GM12875 (cell line): ENCODE results near the gene GABRA4.
A peak's percentile ranks its signal among the peaks of the same experiment; 100 is the strongest.

Experiments
- H3K4me3 ChIP-seq: one replicate; pipeline ENCODE4 v1.5.1; 2011; ENCODE audit warnings: low read depth, low read length, control low read depth
- TF ChIP-seq, protein P1 (sequence below): IDR thresholded peaks from 2 replicates; pipeline ENCODE4 v1.5.1; 2011; ENCODE audit warnings: low read depth, mild to moderate bottlenecking, control low read depth, inconsistent platforms, low read length, moderate library complexity, borderline replicate concordance; ENCODE audit not compliant: insufficient read depth

The GABRA4 gene

DNA sequence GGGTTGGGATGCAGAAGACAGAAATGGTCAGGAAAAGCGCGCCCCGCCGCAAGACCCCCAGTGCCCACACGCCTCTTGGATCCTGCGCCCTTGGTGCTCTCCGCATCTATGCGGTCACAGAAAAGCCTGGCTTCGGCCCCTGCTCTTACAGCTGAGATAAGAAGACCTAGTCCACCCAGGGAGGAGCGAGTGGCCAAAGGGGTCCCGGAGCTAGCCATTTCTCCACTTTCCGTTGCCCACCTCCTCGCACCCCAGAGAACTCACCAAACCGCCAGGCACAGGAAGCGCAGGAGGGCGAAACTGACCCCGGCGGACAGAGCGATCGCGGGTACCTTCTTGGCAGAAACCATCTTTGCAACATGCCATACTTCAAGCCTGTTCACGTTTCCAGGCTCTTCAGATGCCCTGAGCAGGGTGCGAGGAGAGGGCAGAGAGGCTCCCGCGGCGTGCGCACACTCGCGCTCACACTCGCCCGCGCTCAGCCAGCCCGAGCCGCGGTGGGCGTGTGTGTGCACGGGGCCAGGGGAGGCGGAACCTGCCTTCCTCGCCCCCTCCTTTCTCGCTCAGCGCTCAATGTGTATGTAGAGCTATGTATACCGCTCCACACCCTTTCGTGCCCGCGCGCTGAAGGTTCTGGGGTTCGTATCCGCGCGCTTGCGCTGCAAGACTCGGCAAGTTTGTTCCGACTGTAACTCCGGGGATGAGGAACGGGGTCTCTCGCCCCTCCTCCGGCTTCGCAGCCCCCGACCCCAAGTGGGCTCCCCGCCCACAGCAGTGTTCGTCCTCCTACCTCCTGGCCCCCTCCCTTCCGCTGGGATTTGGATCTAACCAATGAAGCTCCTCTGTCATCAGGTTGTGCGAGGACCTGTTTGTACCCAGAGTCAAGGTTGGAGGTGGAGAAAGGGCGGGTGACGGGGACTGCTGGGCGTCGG, at the start of gene GABRA4:
Gene GABRA4 (minus strand): TSS at position 507 of the 932 bp plus-strand sequence. CDS start 157 bp downstream, at position 350.
- no peak within 1 kb of the TSS for H3K4me3 ChIP-seq
- TF ChIP-seq, protein P1, sequence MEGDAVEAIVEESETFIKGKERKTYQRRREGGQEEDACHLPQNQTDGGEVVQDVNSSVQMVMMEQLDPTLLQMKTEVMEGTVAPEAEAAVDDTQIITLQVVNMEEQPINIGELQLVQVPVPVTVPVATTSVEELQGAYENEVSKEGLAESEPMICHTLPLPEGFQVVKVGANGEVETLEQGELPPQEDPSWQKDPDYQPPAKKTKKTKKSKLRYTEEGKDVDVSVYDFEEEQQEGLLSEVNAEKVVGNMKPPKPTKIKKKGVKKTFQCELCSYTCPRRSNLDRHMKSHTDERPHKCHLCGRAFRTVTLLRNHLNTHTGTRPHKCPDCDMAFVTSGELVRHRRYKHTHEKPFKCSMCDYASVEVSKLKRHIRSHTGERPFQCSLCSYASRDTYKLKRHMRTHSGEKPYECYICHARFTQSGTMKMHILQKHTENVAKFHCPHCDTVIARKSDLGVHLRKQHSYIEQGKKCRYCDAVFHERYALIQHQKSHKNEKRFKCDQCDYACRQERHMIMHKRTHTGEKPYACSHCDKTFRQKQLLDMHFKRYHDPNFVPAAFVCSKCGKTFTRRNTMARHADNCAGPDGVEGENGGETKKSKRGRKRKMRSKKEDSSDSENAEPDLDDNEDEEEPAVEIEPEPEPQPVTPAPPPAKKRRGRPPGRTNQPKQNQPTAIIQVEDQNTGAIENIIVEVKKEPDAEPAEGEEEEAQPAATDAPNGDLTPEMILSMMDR, result no peak

DNA sequence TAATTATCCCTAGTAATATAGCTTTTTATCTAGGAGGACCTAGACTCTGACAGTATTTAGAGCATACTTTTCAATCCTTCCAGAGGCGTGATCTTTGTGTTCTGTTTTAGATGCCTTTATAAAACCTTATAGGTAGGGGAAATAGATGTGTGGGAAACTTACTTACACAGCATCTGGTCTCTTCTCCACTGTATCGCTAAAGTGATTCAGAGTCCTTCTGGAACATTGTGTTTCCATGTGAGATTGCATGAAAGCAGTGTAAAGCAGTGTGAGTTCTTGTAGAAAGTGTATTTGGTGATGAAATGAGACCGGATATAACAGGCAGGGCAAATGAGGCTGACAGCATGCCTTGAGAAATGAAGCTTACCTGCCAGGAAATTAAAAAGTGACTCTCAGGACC, 47.4 kb upstream of the GABRA4 start:
- TF ChIP-seq, protein P1, result no peak
- no peak overlapping the region for H3K4me3 ChIP-seq

DNA sequence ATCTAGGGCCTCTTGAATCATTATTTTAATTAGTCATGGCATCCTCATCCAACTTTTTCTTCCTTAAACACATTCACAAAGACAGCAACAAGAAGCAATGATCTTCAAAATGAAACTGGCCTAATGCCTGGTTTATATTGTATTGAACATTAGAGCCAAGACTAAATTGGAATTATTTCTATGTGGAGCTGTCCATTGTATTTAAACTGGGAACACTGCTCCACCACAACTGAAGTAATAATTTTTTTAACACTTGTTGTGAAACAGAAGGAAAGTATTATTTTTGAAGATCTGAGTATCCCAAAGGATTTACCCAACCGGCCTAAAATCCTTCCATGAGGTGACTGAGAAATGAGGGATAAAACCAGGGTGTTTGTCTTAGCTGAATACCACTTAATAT, 44.9 kb upstream of the GABRA4 start:
- TF ChIP-seq, protein P1, result no peak
- H3K4me3 ChIP-seq, result no peak overlapping the region

DNA sequence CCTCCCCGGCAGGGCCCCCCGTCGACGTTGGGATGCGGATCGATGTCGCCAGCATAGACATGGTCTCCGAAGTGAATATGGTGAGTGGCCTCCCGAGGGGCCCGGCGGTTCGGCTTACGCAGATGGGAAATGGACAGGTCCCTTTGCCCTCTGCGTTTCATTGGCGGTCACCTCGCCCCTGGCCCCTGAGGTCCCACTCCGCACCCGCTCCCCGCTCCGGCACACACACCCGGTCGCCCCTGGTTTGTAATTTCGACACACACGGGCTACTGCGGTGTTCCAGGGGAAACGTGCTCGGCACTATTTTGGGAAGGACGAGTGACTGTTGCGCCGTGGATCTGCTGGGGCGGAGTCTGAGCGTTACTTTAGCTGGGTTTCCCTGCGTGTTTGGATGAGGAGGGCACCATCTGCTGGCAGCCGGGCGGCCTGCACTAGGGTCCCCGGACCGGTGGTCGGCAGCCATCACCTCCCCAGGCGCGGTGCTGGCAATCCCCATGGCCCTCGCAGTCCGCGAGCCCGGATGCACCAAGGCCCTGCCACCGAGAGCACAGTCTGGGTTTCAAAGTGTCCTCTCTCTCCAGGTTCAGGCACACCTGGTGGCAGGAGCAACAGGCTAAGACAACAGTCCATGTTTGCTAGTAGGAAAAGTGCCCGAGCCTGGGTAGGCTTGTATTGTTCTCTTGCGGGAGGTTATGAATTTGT, 39.2 kb upstream of the GABRA4 start:
- H3K4me3 ChIP-seq, result peak overlapping the region; percentile 61
- TF ChIP-seq, protein P1, result peak; percentile 90

DNA sequence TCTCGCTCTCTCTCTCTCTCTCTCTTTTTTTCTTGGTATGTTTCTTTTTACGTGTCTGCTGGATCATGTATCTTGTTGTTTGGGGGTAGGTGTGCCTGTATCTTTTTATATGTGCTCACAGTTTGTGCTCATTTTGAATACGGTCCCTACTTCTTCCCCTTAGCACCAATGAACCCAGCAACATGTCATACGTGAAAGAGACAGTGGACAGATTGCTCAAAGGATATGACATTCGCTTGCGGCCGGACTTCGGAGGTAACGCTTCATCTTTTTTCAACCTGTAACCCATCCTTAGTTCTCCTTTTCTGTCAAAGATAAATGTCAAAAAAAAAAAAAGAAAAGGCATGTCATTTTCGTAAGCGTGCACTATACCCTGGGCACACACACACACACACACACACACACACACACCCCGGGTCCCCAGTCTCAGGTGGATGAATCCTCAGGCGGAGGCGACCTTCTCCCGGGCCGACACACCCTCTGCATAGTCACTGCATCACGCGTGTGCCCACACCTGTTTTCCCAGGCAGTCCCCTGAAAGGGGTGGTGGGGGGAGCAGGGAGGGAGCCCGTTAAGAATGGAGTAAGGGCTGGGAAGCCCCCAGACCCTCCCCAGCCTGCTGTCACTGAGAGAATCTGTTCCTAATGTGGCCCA, 38.5 kb upstream of the GABRA4 start:
- TF ChIP-seq, protein P1, result no peak
- peak overlapping the region; percentile 61 for H3K4me3 ChIP-seq

DNA sequence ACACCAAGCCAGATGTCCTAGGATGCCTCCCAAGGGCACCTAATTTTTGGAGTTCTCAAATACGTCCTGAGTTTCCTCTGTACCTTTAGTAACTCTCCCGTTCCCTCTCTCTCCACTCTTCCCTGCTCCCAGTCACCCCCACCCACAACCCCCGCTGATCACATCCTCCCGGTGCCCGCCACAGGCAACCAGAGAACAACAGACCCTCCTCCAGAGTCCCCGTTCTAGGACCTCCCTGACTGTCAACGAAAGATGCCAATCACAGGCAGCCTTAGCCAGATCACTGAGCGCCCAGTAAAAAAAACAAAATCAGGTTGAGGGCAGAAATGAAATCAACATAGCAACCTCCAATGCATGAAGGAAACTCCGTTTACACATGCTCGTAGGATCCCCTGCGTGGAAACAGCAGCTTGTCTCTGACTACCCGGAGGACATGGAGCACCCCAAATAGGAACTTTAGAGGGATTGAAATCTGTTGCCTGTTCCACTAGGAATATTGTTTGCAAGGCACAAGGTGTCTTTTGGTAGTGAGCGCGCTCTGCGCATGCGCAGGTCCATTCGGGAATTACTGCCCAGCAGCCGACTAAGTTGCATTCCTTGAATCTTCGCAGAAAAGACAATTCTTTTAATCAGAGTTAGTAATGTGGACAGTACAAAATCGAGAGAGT, 37.8 kb upstream of the GABRA4 start, which contains the start of gene GABRB1:
Gene GABRB1 (plus strand): TSS at position 557 of the 668 bp plus-strand sequence.
- peak within 1 kb of the TSS; percentile 61 for H3K4me3 ChIP-seq
- TF ChIP-seq, protein P1, result no peak
